A549 (cell line): Measurements from ENCODE around the gene DDX17. TPM values are rescaled to one million over a fixed set of nuclear protein-coding genes. Genes with fewer than 3 reads are reported as not detected.
A peak's percentile ranks its signal among the peaks of the same experiment; 100 is the strongest.

Source experiments
- ATAC-seq, 2 experiments: fragments of 200-7000 bp in 1 of 2; fragments of >200 bp in 1 of 2; cut with Nextera tagmentation in 1 of 2; cut with Tn5 transposase in 1 of 2; 3 replicates each; pipeline versions ENCODE4 v1.8.0 to v1.9.1; 2018 to 2020; ENCODE audit warnings: mild to moderate bottlenecking in 1 of 2, moderate library complexity in 1 of 2
- CTCF ChIA-PET: fragments of 300-600 bp; sonication (Branson Sonifier 250); formaldehyde crosslinking; extraction: SDS; loops from one replicate; lab custom pipeline; 2021; ENCODE audit warnings: antibody characterized with exemption, inconsistent platforms; lab: Yijun Ruan, JAX
- POLR2A ChIA-PET: fragments of 350-600 bp; formaldehyde crosslinking; extraction: SDS; loops from one replicate; lab custom pipeline; 2021; ENCODE audit warnings: antibody characterized with exemption, inconsistent platforms; lab: Yijun Ruan, JAX
- DNase-seq, 2 experiments: peaks; one replicate each; pipeline versions ENCODE4 v3.0.0 to v3.0.0-alpha.2; 2011 to 2016; ENCODE audit warnings: low read depth in 1 of 2, low spot score in 1 of 2
- FAIRE-seq: peaks from 2 replicates; lab custom pipeline; 2011; peaks lifted over from hg19 to GRCh38; lab: Jason Lieb, UNC
- H3K27ac ChIP-seq, 2 experiments: fragments of >200 bp; sonication (Bioruptor Twin); formaldehyde crosslinking; 3 replicates each; pipeline ENCODE4 v1.5.1; 2016 to 2017
- H3K4me1 ChIP-seq: fragments of >200 bp; sonication (Bioruptor Twin); formaldehyde crosslinking; 3 replicates; pipeline ENCODE4 v1.6.1; 2016
- H3K4me2 ChIP-seq: fragments of >200 bp; sonication (Bioruptor Twin); formaldehyde crosslinking; 3 replicates; pipeline ENCODE4 v1.6.1; 2016
- H3K4me3 ChIP-seq: fragments of >200 bp; sonication (Bioruptor Twin); formaldehyde crosslinking; 3 replicates; pipeline ENCODE4 v1.5.1; 2016
- H3K9me3 ChIP-seq: fragments of >200 bp; sonication (Bioruptor Twin); formaldehyde crosslinking; 3 replicates; pipeline ENCODE4 v1.6.1; 2016
- BHLHE40 ChIP-seq: IDR thresholded peaks from 2 replicates; pipeline ENCODE4 v1.6.1; 2012; ENCODE audit warnings: low read depth, low read length, inconsistent platforms
- CBX8 ChIP-seq: fragments of 200-600 bp; sonication (generic); IDR thresholded peaks from 2 replicates; pipeline ENCODE4 v1.6.1; 2016
- CHD4 ChIP-seq: fragments of 200-600 bp; sonication (generic); IDR thresholded peaks from 2 replicates; pipeline ENCODE4 v1.6.1; 2016; ENCODE audit warnings: antibody characterized with exemption, mild to moderate bottlenecking, borderline replicate concordance
- FOSL2 ChIP-seq, 2 experiments: fragments of 450-650 bp in 1 of 2; fragments of >200 bp in 1 of 2; sonication (Bioruptor Twin) in 1 of 2; formaldehyde crosslinking; IDR thresholded peaks; 2 replicates each; pipeline versions ENCODE4 v1.5.0 to v1.6.1; 2016 to 2020; ENCODE audit warnings: mild to moderate bottlenecking in 1 of 2, moderate library complexity in 1 of 2
- FOXS1 ChIP-seq: fragments of 250-450 bp; sonication (Bioruptor Pico); IDR thresholded peaks from 2 replicates; pipeline ENCODE4 v1.5.0; 2020; ENCODE audit warnings: mild to moderate bottlenecking, moderate library complexity
- GATA3 ChIP-seq: IDR thresholded peaks from 2 replicates; pipeline ENCODE4 v1.6.1; 2012; ENCODE audit warnings: borderline replicate concordance
- HDAC2 ChIP-seq: fragments of 200-600 bp; sonication (generic); IDR thresholded peaks from 2 replicates; pipeline ENCODE4 v1.6.1; 2016
- HEYL ChIP-seq: fragments of 250-450 bp; sonication (Bioruptor Pico); IDR thresholded peaks from 2 replicates; pipeline ENCODE4 v1.8.0; 2021; ENCODE audit warnings: mild to moderate bottlenecking, moderate library complexity
- HOXA7 ChIP-seq: fragments of 250-450 bp; sonication (Bioruptor Pico); IDR thresholded peaks from 2 replicates; pipeline ENCODE4 v1.5.0; 2020; ENCODE audit warnings: mild to moderate bottlenecking, moderate library complexity
- HOXB13 ChIP-seq: fragments of 250-450 bp; sonication (Bioruptor Pico); IDR thresholded peaks from 2 replicates; pipeline ENCODE4 v1.5.0; 2020; ENCODE audit warnings: low read depth, mild to moderate bottlenecking, moderate library complexity
- HOXB5 ChIP-seq: fragments of 250-450 bp; sonication (Bioruptor Pico); IDR thresholded peaks from 2 replicates; pipeline ENCODE4 v1.5.0; 2020; ENCODE audit warnings: mild to moderate bottlenecking, moderate library complexity
- KDM5A ChIP-seq: fragments of 200-600 bp; sonication (generic); IDR thresholded peaks from 2 replicates; pipeline ENCODE4 v1.6.1; 2016; ENCODE audit warnings: antibody characterized with exemption, mild to moderate bottlenecking
- MAZ ChIP-seq: fragments of 150-350 bp; IDR thresholded peaks from 2 replicates; pipeline ENCODE4 v1.6.1; 2014; ENCODE audit warnings: antibody characterized with exemption, low read depth, low read length, borderline replicate concordance
- RCOR1 ChIP-seq: fragments of 150-350 bp; IDR thresholded peaks from 2 replicates; pipeline ENCODE4 v1.6.1; 2014; ENCODE audit warnings: antibody characterized with exemption, low read length, low read depth
- REST ChIP-seq: fragments of 200-600 bp; sonication (generic); IDR thresholded peaks from 2 replicates; pipeline ENCODE4 v1.6.1; 2016; ENCODE audit warnings: antibody characterized with exemption, mild to moderate bottlenecking, moderate library complexity
- SMC3 ChIP-seq: fragments of >200 bp; sonication (Bioruptor Twin); formaldehyde crosslinking; IDR thresholded peaks from 3 replicates; pipeline ENCODE4 v1.6.1; 2018; ENCODE audit warnings: inconsistent platforms
- SREBF2 ChIP-seq: fragments of 450-650 bp; IDR thresholded peaks from 2 replicates; pipeline ENCODE4 v1.6.1; 2014; ENCODE audit warnings: mild to moderate bottlenecking, moderate library complexity
- TFCP2L1 ChIP-seq: fragments of 250-450 bp; sonication (Bioruptor Pico); IDR thresholded peaks from 2 replicates; pipeline ENCODE4 v1.5.0; 2021; ENCODE audit warnings: mild to moderate bottlenecking
- TP53 ChIP-seq: fragments of 250-450 bp; sonication (Bioruptor Pico); IDR thresholded peaks from 2 replicates; pipeline ENCODE4 v1.5.0; 2021; ENCODE audit warnings: mild to moderate bottlenecking, moderate library complexity
- ZC3H11A ChIP-seq: fragments of 450-650 bp; IDR thresholded peaks from 2 replicates; pipeline ENCODE4 v1.6.1; 2014; ENCODE audit warnings: antibody characterized with exemption, mild to moderate bottlenecking
- ZFP36 ChIP-seq: fragments of 450-650 bp; IDR thresholded peaks from 2 replicates; pipeline ENCODE4 v1.6.1; 2014; ENCODE audit warnings: borderline replicate concordance; ENCODE audit not compliant: partially characterized antibody
- ZNF302 ChIP-seq: fragments of 250-450 bp; sonication (Bioruptor Pico); IDR thresholded peaks from 2 replicates; pipeline ENCODE4 v1.9.0; 2021; ENCODE audit warnings: inconsistent platforms, mild to moderate bottlenecking, moderate library complexity
- WGBS: methylation state at CpG from one replicate; pipeline ENCODE4 v1.1.6; 2017; ENCODE audit errors: missing lambda C conversion rate; 5-methylcytosine and 5-hydroxymethylcytosine counted together
- polyA plus RNA-seq, 4 experiments: library from polyadenylated mRNA; depleted of rRNA in 3 of 4; stranded (reverse); fragments of >200 nt; fragmentation: RNase III in 1 of 4; extraction: RNeasy Plus Mini Kit Qiagen cat#74134 plus additional on column Dnase treatment in 1 of 4; gene quantifications; 2 replicates in 3 of 4; 3 replicates in 1 of 4; pipeline ENCODE4 v1.2.3, GENCODE V29; 2011 to 2017

DDX17 gene
- polyA plus RNA-seq, 2 of the 4 experiments (the other 2 are of a cell fraction) = 117 to 292 TPM

- no peak for FAIRE-seq
- Histone ChIP-seq H3K4me3 (no peak overlapping the region), H3K4me1 (no peaks in the 10 kb centered on the region; the same call in 2 of the 3 replicates)
- CTCF ChIA-PET = interaction anchor here (0.6 to 1.0 kb wide), 3 partner anchors 12 to 476 kb away, joined by 3 to 4 read pairs (median 3); no protein-coding TSS in a partner anchor
- TF ChIP-seq ZFP36 (peak; percentile 36), TP53 (CRISPR knock-in tag) (no peak), ZC3H11A (no peak), ZNF302 (no peak), BHLHE40 (no peak)
- TF ChIP-seq, all 56 proteins: peak for 1
- WGBS = 82% methylated on average over 11 of the region's 11 CpGs
- no peak for DNase-seq
- Histone ChIP-seq H3K27ac (no peak overlapping the region), H3K4me2 (no peak overlapping the region), H3K9me3 (no peaks in the 10 kb centered on the region)
- no peak for ATAC-seq
- POLR2A ChIA-PET = no interaction called here
These were observed 52.9 kb downstream of the DDX17 start for GRCh38 chr22:38453066-38453672.

GRCh38 chr22:38452373-38453065 lies 53.6 kb downstream of the DDX17 start:
- DNase-seq (no peak), FAIRE-seq (no peak), ATAC-seq (no peak)
- ChIA-PET POLR2A (no interaction called here), CTCF (interaction anchor here (0.7 to 1.0 kb wide), 3 partner anchors 11 to 98 kb away, joined by 3 read pairs; no protein-coding TSS in a partner anchor)
- Histone ChIP-seq H3K4me2 (no peak overlapping the region), H3K9me3 (no peaks in the 10 kb centered on the region), H3K27ac (no peak overlapping the region), H3K4me1 (no peaks in the 10 kb centered on the region; the same call in 2 of the 3 replicates), H3K4me3 (no peak overlapping the region)
- WGBS = 77% methylated on average over 15 of the region's 25 CpGs
- no peak for TF ChIP-seq FOXS1 (CRISPR knock-in tag)
- no peak for TF ChIP-seq ZNF302
- TF ChIP-seq HEYL = no peak
- TF ChIP-seq HDAC2 = no peak
- no peak for TF ChIP-seq SMC3
- no peak for TF ChIP-seq TP53 (CRISPR knock-in tag)
- no peak for TF ChIP-seq TFCP2L1 (CRISPR knock-in tag)
- TF ChIP-seq MAZ = no peak
- TF ChIP-seq CBX8 = no peak
- no peak for TF ChIP-seq FOSL2 (IDR thresholded peaks at IDR 0.05)
- TF ChIP-seq FOSL2 (CRISPR knock-in tag; IDR thresholded peaks at IDR 0.05) = no peak
- TF ChIP-seq SREBF2 = no peak
- TF ChIP-seq KDM5A = no peak
- no peak for TF ChIP-seq HOXB5 (CRISPR knock-in tag)
- no peak for TF ChIP-seq REST
- TF ChIP-seq RCOR1 = no peak
- no peak for TF ChIP-seq HOXA7 (CRISPR knock-in tag)
- no peak for TF ChIP-seq CHD4
- no peak for TF ChIP-seq GATA3

GRCh38 chr22:38451864-38452263 lies 54.2 kb downstream of the DDX17 start:
- no peak for ATAC-seq
- CTCF ChIA-PET = interaction anchor here (0.7 to 1.2 kb wide), 3 partner anchors 9 to 98 kb away, joined by 3 to 4 read pairs (median 3); no protein-coding TSS in a partner anchor
- POLR2A ChIA-PET = no interaction called here
- FAIRE-seq = no peak
- no peak overlapping the region for H3K27ac ChIP-seq
- no peaks in the 10 kb centered on the region; the same call in 2 of the 3 replicates for H3K4me1 ChIP-seq
- no peak overlapping the region for H3K4me2 ChIP-seq
- no peaks in the 10 kb centered on the region for H3K9me3 ChIP-seq
- H3K4me3 ChIP-seq = no peak overlapping the region
- no peak for DNase-seq
- WGBS = 78% methylated on average over 4 of the region's 4 CpGs
- no peak for TF ChIP-seq HOXB13
- TF ChIP-seq, all 56 proteins: peak for 0
